Cardiac ventricle fibroblast (primary cell): Measurements from ENCODE around the gene TAAR6. TPM values are rescaled to one million over a fixed set of nuclear protein-coding genes. Genes with fewer than 3 reads are reported as not detected.

ENCODE experiments used
- total RNA-seq: library from RNA; depleted of rRNA; stranded (reverse); fragments of >200 nt; gene quantifications from 2 replicates; pipeline ENCODE4 v1.2.3, GENCODE V29; 2015

The TAAR6 gene
- total RNA-seq: not detected in 2 replicates

DNA sequence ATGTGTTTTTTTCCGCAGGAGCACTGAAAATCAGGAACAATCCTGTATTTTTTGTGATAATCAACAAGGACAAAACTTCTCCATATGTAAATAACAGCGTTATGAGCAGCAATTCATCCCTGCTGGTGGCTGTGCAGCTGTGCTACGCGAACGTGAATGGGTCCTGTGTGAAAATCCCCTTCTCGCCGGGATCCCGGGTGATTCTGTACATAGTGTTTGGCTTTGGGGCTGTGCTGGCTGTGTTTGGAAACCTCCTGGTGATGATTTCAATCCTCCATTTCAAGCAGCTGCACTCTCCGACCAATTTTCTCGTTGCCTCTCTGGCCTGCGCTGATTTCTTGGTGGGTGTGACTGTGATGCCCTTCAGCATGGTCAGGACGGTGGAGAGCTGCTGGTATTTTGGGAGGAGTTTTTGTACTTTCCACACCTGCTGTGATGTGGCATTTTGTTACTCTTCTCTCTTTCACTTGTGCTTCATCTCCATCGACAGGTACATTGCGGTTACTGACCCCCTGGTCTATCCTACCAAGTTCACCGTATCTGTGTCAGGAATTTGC is at the start of gene TAAR6:
TAAR6 (plus strand) TSS at position 102 of the 557 bp plus-strand sequence; CDS start at position 102, 0 bp downstream.

DNA sequence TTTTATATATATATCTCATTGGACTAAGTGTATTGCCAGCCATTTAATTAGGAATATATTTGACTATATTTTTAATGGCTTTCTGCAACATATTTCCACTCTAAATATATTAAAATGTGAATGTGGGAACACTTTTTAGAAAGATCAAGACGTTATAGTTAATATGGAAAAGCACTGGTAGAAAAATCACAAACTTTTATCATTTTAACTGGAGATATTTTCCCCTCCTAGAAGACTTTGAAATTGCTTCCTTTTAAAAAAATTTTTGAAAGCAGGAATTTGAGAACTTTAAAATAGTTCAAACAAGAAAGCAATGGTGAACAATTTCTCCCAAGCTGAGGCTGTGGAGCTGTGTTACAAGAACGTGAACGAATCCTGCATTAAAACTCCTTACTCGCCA is 32.1 kb upstream of the TAAR6 start, which contains the start of gene TAAR9:
TAAR9 (plus strand) TSS at position 301 of the 400 bp plus-strand sequence; CDS start at position 314, 13 bp downstream.

DNA sequence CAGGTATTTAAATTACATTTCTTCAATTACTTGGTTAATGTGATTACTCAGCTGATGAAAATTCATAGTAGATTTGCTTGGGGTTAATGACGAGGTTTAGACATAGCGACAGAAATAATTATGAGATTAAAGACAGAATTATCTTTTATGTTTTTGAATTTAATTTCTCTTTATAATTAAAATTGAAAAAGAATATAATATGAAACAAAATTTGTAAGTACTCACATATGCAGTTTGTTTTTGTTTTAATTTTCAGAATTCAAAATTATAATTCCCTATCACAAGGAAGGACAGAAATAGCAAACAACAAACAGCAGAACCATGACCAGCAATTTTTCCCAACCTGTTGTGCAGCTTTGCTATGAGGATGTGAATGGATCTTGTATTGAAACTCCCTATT is 17.8 kb upstream of the TAAR6 start, which contains the start of gene TAAR8:
TAAR8 (plus strand) TSS at position 301 of the 400 bp plus-strand sequence; CDS start at position 322, 21 bp downstream.

GRCh38 chr6:132589454-132589853 is 19.3 kb downstream of the TAAR6 start, which contains the start of gene TAAR5:
Gene TAAR5, minus strand, starts transcription at chr6:132589741. Its CDS starts 55 bp downstream, at chr6:132589686.

Other genes with a start within 250 kb of the TAAR6 start
- gene MOXD1, start 168.8 kb upstream of the TAAR6 start, total RNA-seq: 33.6 and 38.4 TPM in 2 replicates
- gene STX7, start 57.2 kb upstream of the TAAR6 start, total RNA-seq: 22.0 and 25.4 TPM in 2 replicates
- gene TAAR9, start 32.0 kb upstream of the TAAR6 start, total RNA-seq: not detected in 2 replicates
- not detected in 2 replicates for gene TAAR8, start 17.6 kb upstream of the TAAR6 start, total RNA-seq
- not detected in 2 replicates for gene TAAR5, start 19.4 kb downstream of the TAAR6 start, total RNA-seq
- gene TAAR2, start 54.0 kb downstream of the TAAR6 start, total RNA-seq: not detected in 2 replicates
- gene TAAR1, start 88.9 kb downstream of the TAAR6 start, total RNA-seq: not detected in 2 replicates
- 0.06 TPM in 1 of 2 replicates, not detected in the other for gene VNN1, start 143.7 kb downstream of the TAAR6 start, total RNA-seq
- not detected in 2 replicates for gene VNN2, start 187.6 kb downstream of the TAAR6 start, total RNA-seq
- gene SLC18B1, start 228.3 kb downstream of the TAAR6 start, total RNA-seq: 4.9 and 6.0 TPM in 2 replicates
- 1,737 and 1,911 TPM in 2 replicates for gene RPS12, start 244.2 kb downstream of the TAAR6 start, total RNA-seq